CD4-positive, alpha-beta T cell treated with Interleukin-4 for 1 hour (primary cell): ENCODE data around the gene KIT.

Experiments used
- DNase-seq, 2 donors: peaks; one replicate each; pipeline ENCODE4 v3.0.0-alpha.2; 2020 to 2022

KIT gene

DNA sequence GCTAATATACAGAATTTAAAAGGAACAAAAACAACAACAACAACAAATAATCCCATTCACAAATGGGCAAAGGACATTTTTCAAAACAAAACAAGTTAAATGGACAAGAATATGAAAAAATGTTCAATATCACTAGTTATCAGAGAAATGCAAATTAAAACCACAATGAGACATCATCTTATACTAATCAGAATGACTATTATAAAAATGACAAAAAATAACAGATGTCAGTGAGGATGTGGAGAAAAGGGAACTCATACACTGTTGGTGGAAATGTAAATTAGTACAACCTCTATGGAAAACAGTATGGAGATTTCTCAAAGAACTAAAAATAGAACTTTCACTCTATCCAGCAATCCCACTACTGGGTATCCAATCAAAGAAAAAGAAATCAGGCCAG is 92.6 kb downstream of the KIT start:
- no peak for DNase-seq

DNA sequence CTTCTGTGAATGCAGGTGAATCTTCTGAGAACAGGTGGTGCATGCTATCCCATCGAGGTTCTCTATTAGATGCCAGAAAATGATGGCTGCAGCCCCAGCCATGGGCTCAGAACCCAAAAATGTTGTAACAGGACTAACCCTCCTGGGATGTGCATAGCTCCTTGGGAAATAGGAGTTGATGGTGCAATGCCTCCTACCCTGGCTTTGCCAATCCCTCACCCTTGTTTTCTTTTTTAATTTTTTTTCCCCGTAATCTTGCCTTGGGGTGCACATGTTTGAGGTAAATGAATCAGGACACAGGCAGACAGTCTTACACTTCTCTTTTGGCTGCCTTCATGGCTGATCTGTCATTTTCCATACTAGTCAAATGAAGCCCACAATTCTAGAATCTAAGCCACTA is 96.6 kb downstream of the KIT start:
- DNase-seq = no peak

DNA sequence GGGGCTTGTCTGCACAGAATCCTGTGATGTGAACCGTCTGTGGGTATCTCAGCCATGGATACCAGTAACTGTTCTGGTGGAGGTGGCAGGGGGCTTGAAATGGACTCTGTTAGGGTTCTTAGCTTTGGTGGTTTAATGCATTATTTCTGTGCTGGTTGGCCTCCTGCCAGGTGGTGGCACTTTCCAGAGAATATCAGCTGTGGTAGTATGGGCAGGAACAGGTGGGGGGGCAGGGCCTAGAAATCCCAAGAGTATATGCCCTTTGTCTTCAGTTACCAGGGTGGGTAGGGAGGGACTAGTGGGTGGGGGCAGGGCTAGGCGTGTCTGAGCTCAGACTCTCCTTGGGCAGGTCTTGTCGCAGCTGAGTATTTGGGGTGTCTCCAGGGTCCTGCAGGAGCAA is 106.7 kb downstream of the KIT start:
- DNase-seq = no peak

DNA sequence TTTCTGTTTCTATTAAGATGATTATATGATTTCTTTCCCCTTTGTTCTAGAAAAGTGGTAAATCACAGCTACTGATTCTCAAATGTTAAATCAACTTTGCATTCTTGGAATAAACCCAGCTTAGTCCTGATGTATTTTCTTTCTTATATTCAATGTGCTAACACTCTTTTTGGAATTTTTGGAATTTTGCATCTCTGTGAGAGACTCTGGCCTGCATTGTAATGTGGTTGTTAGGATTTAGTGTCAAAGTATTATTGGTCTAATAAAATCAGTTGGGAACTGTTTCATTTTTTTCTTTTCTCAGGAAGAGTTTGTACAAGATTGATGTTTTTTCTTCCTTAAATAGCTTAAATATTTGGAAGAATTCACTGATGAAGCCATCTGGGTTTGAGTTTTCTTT is 109.6 kb downstream of the KIT start:
- no peak for DNase-seq

DNA sequence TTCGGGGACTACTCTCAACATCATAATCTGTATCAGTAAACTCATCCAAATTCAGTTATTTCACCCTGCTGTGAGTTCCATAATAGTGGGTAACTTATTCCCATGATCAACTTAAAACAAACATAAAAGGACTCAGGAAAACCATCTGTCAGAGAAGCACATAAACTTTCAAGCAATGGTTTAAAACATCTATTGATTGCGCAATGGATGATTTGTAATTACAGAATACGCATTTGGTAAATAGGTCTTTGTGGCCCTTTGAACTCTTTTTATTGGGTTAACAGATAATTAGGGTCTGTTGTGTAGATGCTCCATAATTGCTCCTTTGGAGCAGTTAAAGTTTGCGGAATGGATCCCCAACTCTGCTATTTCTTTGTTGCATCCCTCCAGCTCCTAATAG is 115.3 kb downstream of the KIT start:
- DNase-seq = no peak

DNA sequence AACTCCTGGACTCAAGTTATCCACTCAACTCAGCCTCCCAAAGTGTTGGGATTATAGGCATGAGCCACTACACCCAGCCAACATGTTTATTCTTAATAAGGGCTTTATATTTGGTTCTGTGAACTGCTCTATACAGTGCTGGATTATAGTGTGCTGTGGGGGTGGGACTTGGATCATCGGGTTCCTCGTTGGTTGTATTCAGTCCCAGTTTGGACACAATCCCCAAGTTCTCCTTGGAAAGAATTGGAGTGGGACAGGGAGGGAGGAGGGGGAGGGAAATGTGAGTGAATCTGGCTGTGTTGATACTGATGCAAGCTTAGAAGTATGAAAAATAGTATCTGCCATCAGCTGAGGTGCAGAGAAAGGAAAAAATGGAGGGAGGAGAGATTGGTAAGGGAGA is 121.3 kb downstream of the KIT start:
- no peak for DNase-seq

DNA sequence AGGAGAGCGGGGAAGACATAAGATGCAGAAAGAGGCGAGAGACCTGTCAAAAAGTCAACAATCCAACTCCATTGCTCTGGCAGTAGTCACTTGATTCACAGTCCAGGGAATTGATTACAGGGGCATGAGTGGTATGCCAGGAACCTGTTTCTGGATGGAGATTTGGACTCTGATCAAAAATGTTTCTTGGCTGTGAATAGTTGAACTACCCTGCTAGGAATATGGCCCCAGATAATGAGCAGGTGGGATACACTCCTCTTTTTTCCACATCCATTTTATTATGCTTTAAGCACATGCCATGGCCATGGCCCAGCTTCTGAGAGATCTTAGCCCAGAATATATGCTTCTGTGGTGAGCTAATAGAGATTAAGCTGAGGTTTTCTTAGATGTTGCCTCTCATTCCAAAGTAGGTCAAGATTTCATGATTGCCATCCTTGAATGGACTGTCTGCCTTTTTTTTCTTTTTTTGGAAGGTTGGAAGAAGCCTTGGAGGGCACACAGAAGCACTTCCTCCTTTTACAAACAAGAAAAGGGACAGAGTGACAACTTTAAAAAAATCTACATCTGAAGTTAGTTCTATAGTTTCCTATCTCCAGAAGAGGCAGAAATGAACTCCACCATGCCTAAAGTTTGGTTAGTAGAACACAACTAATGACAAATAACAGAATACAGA is 121.9 kb downstream of the KIT start:
- DNase-seq = no peak

DNA sequence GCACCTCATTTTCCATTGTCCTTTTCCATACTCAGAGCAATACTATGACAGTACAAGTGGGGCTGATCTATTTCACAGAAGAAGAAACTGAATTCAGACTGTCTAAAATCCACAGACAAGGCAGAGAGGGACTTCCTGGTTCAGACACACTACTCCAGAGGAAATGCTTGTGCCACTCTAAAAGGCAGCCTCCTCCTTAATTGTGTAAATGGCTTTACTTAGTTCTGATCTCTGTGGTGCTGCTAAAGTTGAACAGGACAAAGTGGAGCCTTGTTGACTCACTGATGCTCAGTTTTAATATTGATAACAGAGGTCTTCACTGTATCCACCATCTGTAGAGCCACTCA is 122.4 kb downstream of the KIT start:
- no peak for DNase-seq

DNA sequence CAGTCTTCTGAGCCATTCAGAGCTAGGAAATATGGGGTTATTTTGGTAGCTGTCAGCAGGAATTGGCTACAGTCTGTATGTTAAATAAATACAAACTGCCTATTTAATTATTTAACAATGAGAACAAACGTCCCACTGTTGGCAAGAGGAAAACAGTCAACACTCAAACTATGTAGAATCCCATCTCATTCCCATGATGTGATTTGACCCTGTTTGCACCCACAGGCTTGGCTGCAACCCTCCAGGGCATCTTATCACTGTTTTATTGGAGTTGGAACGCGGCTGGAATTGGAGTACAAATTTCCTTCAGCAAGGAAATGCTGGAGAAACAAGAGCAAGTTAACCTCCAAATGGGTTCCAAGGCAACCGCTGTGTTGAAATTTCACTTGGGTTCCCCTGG is 124.0 kb downstream of the KIT start:
- DNase-seq = no peak

DNA sequence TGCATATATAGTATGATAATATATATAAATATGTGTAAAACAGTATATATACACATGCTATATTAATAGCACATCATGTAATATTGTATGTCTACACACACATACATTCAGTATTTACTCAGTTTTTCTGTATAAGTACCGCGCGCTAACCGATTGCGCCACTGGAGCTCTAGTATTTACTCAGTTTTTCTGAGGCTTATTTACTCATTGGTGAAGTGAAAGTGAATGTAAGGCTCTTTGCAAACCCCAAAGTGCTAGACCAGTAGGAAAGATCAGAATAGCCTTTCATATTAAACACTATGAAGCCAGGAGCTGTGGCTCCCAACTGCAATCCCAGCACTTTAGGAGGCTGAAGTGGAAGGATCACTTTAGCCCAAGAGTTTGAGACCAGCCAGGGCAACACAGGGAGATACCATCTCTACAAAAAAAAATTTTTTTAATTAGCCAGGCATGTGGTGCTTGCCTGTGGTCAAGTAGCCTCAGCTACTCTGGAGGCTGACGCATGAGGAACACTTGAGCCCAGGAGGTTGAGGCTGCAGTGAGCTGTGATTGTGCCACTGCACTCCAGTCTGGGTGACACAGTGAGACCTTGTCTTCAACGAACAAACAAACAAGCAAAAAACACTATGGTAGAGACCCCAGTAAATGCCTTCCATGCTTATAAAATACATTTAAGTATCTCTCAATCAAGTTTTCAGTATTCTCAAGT is 125.8 kb downstream of the KIT start:
- no peak for DNase-seq

DNA sequence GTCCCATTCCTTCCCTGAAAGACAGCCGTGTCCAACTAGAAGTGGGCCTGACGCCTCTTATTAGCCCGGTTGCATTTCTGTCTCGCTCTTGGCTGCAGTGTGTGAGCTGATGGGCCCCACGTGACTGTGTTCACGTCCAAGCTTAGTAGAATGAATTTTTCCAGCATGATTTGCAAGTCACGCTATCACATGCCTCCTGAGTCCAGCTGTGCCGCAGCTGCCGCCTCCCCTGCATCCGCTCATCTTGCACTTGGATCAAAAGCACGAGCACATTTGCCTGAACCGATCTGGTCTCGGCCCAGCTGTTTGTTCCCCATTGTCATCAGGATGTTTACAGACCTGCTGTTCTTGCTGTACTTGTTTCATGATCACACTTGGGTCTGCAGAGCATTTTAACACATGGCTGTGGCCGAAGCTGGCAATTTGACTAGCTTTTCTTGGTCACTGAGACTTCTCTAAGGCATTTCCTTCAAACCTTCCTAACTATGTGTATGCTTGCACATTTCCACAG is 126.5 kb downstream of the KIT start:
- DNase-seq = no peak
